A673 (cell line): ENCODE results near the gene ALLC.

Experiments
- EZH2 ChIP-seq: fragments of 200-600 bp; sonication (generic); IDR thresholded peaks from 2 replicates; pipeline ENCODE4 v1.6.1; 2017; ENCODE audit warnings: borderline replicate concordance, low read depth, mild to moderate bottlenecking, mixed read lengths, antibody characterized with exemption, low read length; ENCODE audit not compliant: poor library complexity, severe bottlenecking
- TF ChIP-seq, protein P1 (sequence below): fragments of 300-800, 200-600 bp; sonication (generic); conservative IDR thresholded peaks from 2 replicates; pipeline ENCODE4 v1.5.1; 2017; ENCODE audit warnings: low read depth, mild to moderate bottlenecking, antibody characterized with exemption, low read length, moderate library complexity, mixed read lengths

DNA sequence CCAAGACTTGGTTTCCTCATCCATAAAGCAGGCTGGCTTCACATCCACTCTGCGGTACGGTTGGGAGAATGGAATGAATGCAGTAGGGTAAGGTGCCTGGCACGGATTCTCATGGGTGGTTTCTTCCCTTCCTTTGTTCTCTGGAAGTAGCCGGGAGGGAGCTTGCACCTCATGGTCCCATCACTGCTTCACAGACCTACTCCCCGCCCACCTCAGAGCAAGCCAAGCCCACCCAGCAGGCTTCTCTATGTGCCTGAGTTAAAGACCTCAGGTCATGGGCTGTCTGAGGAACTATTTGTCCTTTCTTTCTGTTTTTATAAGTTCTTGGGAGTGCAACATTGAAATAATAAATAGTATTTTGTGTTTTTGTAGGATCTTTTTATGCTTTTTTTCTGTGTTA is 48.9 kb downstream of the ALLC start:
- TF ChIP-seq, protein P1, sequence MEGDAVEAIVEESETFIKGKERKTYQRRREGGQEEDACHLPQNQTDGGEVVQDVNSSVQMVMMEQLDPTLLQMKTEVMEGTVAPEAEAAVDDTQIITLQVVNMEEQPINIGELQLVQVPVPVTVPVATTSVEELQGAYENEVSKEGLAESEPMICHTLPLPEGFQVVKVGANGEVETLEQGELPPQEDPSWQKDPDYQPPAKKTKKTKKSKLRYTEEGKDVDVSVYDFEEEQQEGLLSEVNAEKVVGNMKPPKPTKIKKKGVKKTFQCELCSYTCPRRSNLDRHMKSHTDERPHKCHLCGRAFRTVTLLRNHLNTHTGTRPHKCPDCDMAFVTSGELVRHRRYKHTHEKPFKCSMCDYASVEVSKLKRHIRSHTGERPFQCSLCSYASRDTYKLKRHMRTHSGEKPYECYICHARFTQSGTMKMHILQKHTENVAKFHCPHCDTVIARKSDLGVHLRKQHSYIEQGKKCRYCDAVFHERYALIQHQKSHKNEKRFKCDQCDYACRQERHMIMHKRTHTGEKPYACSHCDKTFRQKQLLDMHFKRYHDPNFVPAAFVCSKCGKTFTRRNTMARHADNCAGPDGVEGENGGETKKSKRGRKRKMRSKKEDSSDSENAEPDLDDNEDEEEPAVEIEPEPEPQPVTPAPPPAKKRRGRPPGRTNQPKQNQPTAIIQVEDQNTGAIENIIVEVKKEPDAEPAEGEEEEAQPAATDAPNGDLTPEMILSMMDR, result no peak
- no peak for TF ChIP-seq EZH2
